Mucosa of rectum (tissue), 2 donors: Measurements from ENCODE around the gene CPEB4.

Experiments used
- H3K27ac ChIP-seq, 2 donors: one replicate each; pipeline ENCODE4 v1.7.0; 2013; ENCODE audit warnings: inconsistent platforms in 2 of 2, low read depth in 2 of 2, low read length in 2 of 2
- H3K27me3 ChIP-seq, 2 donors: one replicate each; pipeline ENCODE4 v1.7.0; 2013; ENCODE audit warnings: low read length in 2 of 2; ENCODE audit not compliant: control insufficient read depth in 2 of 2, insufficient read depth in 2 of 2
- H3K36me3 ChIP-seq, 2 donors: one replicate each; pipeline ENCODE4 v1.7.0; 2013; ENCODE audit warnings: low read length in 2 of 2; ENCODE audit not compliant: control insufficient read depth in 2 of 2, insufficient read depth in 2 of 2
- H3K4me1 ChIP-seq, 2 donors: one replicate each; pipeline ENCODE4 v1.7.0; 2013; ENCODE audit warnings: low read length in 2 of 2, mild to moderate bottlenecking in 1 of 2; ENCODE audit not compliant: control insufficient read depth in 2 of 2, insufficient read depth in 2 of 2
- H3K4me3 ChIP-seq, 2 donors: one replicate each; pipeline ENCODE4 v1.7.0; 2013; ENCODE audit warnings: low read length in 2 of 2
- H3K9ac ChIP-seq, 2 donors: one replicate each; pipeline ENCODE4 v1.7.0; 2013; ENCODE audit warnings: low read length in 2 of 2, low read depth in 1 of 2, mild to moderate bottlenecking in 1 of 2
- H3K9me3 ChIP-seq, 2 donors: one replicate each; pipeline ENCODE4 v1.7.0; 2013; ENCODE audit warnings: low read length in 2 of 2; ENCODE audit not compliant: control insufficient read depth in 2 of 2
- donor health status: healthy.
- donor health status: Normal muscosa, but diverticular disease.

CPEB4 gene

GRCh38 chr5:173924899-173925298 lies 36.8 kb downstream of the CPEB4 start:
- no peak overlapping the region for H3K9ac ChIP-seq
- peaks cover 0 to 2% of the 10 kb centered on the region in 2 donors for H3K36me3 ChIP-seq
- no peaks in the 10 kb centered on the region for H3K9me3 ChIP-seq
- peaks cover 13 to 18% of the 10 kb centered on the region in 2 donors for H3K4me1 ChIP-seq
- H3K27me3 ChIP-seq = no peaks in the 10 kb centered on the region
- H3K4me3 ChIP-seq = no peak overlapping the region
- peak overlapping the region; percentile 6 to 10 for H3K27ac ChIP-seq

GRCh38 chr5:173925449-173926071 lies 37.4 kb downstream of the CPEB4 start:
- Histone ChIP-seq H3K27me3 (no peaks in the 10 kb centered on the region), H3K4me1 (peaks cover 7 to 13% of the 10 kb centered on the region in 2 donors), H3K27ac (no peak overlapping the region), H3K4me3 (no peak overlapping the region), H3K9ac (no peak overlapping the region), H3K9me3 (no peaks in the 10 kb centered on the region), H3K36me3 (peaks cover 0 to 2% of the 10 kb centered on the region in 2 donors)

GRCh38 chr5:173926359-173926758 lies 38.2 kb downstream of the CPEB4 start:
- Histone ChIP-seq H3K4me1 (peaks cover 7 to 9% of the 10 kb centered on the region in 2 donors), H3K9me3 (no peaks in the 10 kb centered on the region), H3K9ac (no peak overlapping the region), H3K27me3 (no peaks in the 10 kb centered on the region), H3K27ac (no peak overlapping the region), H3K4me3 (no peak overlapping the region), H3K36me3 (peaks cover 0 to 2% of the 10 kb centered on the region in 2 donors)

GRCh38 chr5:173928871-173929574 lies 40.9 kb downstream of the CPEB4 start:
- no peaks in the 10 kb centered on the region for H3K27me3 ChIP-seq
- H3K4me3 ChIP-seq = no peak overlapping the region
- no peaks in the 10 kb centered on the region for H3K36me3 ChIP-seq
- no peak overlapping the region for H3K27ac ChIP-seq
- H3K4me1 ChIP-seq = peaks cover 7 to 9% of the 10 kb centered on the region in 2 donors
- H3K9ac ChIP-seq = no peak overlapping the region
- H3K9me3 ChIP-seq = no peaks in the 10 kb centered on the region

- no peak overlapping the region for H3K9ac ChIP-seq
- H3K4me1 ChIP-seq = no peaks in the 10 kb centered on the region
- no peaks in the 10 kb centered on the region for H3K9me3 ChIP-seq
- H3K27me3 ChIP-seq = no peaks in the 10 kb centered on the region
- no peak overlapping the region for H3K4me3 ChIP-seq
- H3K27ac ChIP-seq = no peak overlapping the region
- peaks cover 0 to 7% of the 10 kb centered on the region in 2 donors for H3K36me3 ChIP-seq
Observed at GRCh38 chr5:173932695-173933139, 44.6 kb downstream of the CPEB4 start.

- peaks cover 0 to 7% of the 10 kb centered on the region in 2 donors for H3K36me3 ChIP-seq
- no peak overlapping the region for H3K4me3 ChIP-seq
- no peaks in the 10 kb centered on the region for H3K27me3 ChIP-seq
- no peaks in the 10 kb centered on the region for H3K4me1 ChIP-seq
- no peak overlapping the region for H3K9ac ChIP-seq
- no peaks in the 10 kb centered on the region for H3K9me3 ChIP-seq
- no peak overlapping the region for H3K27ac ChIP-seq
Observed at GRCh38 chr5:173933901-173934300, 45.8 kb downstream of the CPEB4 start.

- Histone ChIP-seq H3K9me3 (no peaks in the 10 kb centered on the region), H3K27me3 (no peaks in the 10 kb centered on the region), H3K27ac (no peak overlapping the region), H3K4me1 (no peaks in the 10 kb centered on the region), H3K9ac (no peak overlapping the region), H3K36me3 (peaks cover 0 to 7% of the 10 kb centered on the region in 2 donors), H3K4me3 (no peak overlapping the region)
Observed at GRCh38 chr5:173935396-173935795, 47.2 kb downstream of the CPEB4 start.

GRCh38 chr5:173940269-173940668 lies 52.1 kb downstream of the CPEB4 start:
- H3K36me3 ChIP-seq = peaks cover 5 to 10% of the 10 kb centered on the region in 2 donors
- H3K9me3 ChIP-seq = no peaks in the 10 kb centered on the region
- H3K4me3 ChIP-seq = no peak overlapping the region
- H3K27me3 ChIP-seq = no peaks in the 10 kb centered on the region
- no peak overlapping the region for H3K9ac ChIP-seq
- H3K27ac ChIP-seq = no peak overlapping the region
- H3K4me1 ChIP-seq = peaks cover 0 to 2% of the 10 kb centered on the region in 2 donors

- no peaks in the 10 kb centered on the region for H3K9me3 ChIP-seq
- no peak overlapping the region for H3K27ac ChIP-seq
- no peak overlapping the region for H3K9ac ChIP-seq
- H3K36me3 ChIP-seq = peaks cover 5 to 6% of the 10 kb centered on the region in 2 donors
- peaks cover 0 to 2% of the 10 kb centered on the region in 2 donors for H3K4me1 ChIP-seq
- H3K4me3 ChIP-seq = no peak overlapping the region
- H3K27me3 ChIP-seq = no peaks in the 10 kb centered on the region
Observed at GRCh38 chr5:173941102-173941501, 53.0 kb downstream of the CPEB4 start.

GRCh38 chr5:173941758-173942401 lies 53.7 kb downstream of the CPEB4 start:
- Histone ChIP-seq H3K9ac (no peak overlapping the region), H3K4me3 (no peak overlapping the region)

More at GRCh38 chr5:173941758-173942401, 53.7 kb downstream of the CPEB4 start:
- Histone ChIP-seq H3K27me3 (no peaks in the 10 kb centered on the region), H3K9me3 (no peaks in the 10 kb centered on the region), H3K36me3 (peaks cover 9% of the 10 kb centered on the region in 2 donors), H3K27ac (no peak overlapping the region), H3K4me1 (peaks cover 0 to 2% of the 10 kb centered on the region in 2 donors)
